ENCODE data around the gene SAMD5. TPM values are rescaled to one million over a fixed set of nuclear protein-coding genes. Genes with fewer than 3 reads are reported as not detected.

The SAMD5 gene
- total and polyA plus RNA-seq, 9 of the 15 experiments (the other 6 are each of a cell fraction or from before 2014, with no cell fraction given): 0.15 to 0.91 (median 0.55) TPM

DNA sequence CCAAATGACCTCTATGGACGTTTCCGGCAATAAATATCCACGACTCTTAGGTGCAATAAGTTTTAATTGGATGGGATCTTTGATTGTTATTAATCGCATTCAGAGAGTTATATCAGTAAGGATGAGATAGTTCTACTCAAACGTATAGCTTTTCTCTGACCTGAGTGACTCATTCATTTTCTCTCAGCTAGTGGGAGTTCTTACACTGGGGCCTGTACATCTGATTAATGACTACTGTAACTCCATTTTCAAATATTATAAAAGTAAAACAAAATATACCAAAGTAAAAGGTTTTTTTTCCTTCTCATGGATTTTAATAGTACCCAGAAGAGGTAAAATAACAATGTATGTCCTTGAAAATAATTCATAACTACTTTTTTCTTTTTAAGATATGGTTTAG, 41.1 kb upstream of the SAMD5 start:
- FAIRE-seq (no peak), ATAC-seq (peak; percentile 62; the same call in 2 of the 3 replicates), DNase-seq (ENCODE audit: extremely low read depth in 1 of 4, low spot score in 3 of 4) (no peak)
- Histone ChIP-seq H3K4me3 (no peak overlapping the region), H3K9ac (ENCODE audit: insufficient read depth in 1 of 2, low read depth in 2 of 2, low read length in 2 of 2) (no peak overlapping the region), H3K4me1 (replicated peaks in 1 of 2; ENCODE audit: control insufficient read depth in 2 of 2, insufficient read depth in 2 of 2, low read length in 2 of 2) (no peaks in the 10 kb centered on the region), H3K79me2 (ENCODE audit: control insufficient read depth, insufficient read depth, low read length) (no peaks in the 10 kb centered on the region), H4K20me1 (replicated peaks; ENCODE audit: control insufficient read depth, insufficient read depth, low read length) (no peaks in the 10 kb centered on the region), H3K27ac (ENCODE audit: extremely low read depth, low read depth, low read length) (no peak overlapping the region), H2AFZ (ENCODE audit: low read depth, low read length) (peak overlapping the region; percentile 21; the same call in 1 of the 2 replicates), H3K36me3 (ENCODE audit: control insufficient read depth, insufficient read depth, low read length) (no peaks in the 10 kb centered on the region), H3K27me3 (ENCODE audit: control insufficient read depth in 2 of 2, insufficient read depth in 2 of 2, low read length in 2 of 2) (no peaks in the 10 kb centered on the region), H3K4me2 (ENCODE audit: insufficient read depth, low read length) (no peak overlapping the region), H3K9me1 (ENCODE audit: control insufficient read depth, insufficient read depth, low read length) (no peaks in the 10 kb centered on the region), H3K9me3 (replicated peaks; ENCODE audit: control insufficient read depth, insufficient read depth, low read depth, low read length) (no peaks in the 10 kb centered on the region)
- no TSS peak for BruUV-seq (replicated peaks)
- in situ Hi-C loops (cut with MboI) (no loop called here), intact Hi-C loops (cut with micrococcal nuclease) (no loop called here)
- ChIA-PET POLR2A (no interaction called here), CTCF (ENCODE audit: low intra/inter-chr PET ratio) (no interaction called here)
- 9% methylated on average over 5 of the region's 5 CpGs for WGBS (ENCODE audit: insufficient coverage, low coverage, missing lambda C conversion rate)
- TF ChIP-seq ZNF197 (CRISPR knock-in tag; IDR thresholded peaks at IDR 0.05; ENCODE audit: low read depth) (peak; percentile 95), FOXK1 (CRISPR knock-in tag; IDR thresholded peaks at IDR 0.05; ENCODE audit: borderline replicate concordance) (no peak), ZSCAN32 (CRISPR knock-in tag; IDR thresholded peaks at IDR 0.05) (peak; percentile 60; the same call in 1 of the 2 replicates), SETDB1 (IDR thresholded peaks at IDR 0.05; ENCODE audit: low read length) (no peak), NFIC (IDR thresholded peaks at IDR 0.05) (no peak), HDGF (IDR thresholded peaks at IDR 0.05) (no peak), FUS (optimal IDR thresholded peaks at IDR 0.05; ENCODE audit: low read depth, low read length) (no peak), PTTG1 (tag; IDR thresholded peaks at IDR 0.05; ENCODE audit: low read depth) (no peak), ZNF174 (CRISPR knock-in tag; IDR thresholded peaks at IDR 0.05) (no peak), PURB (CRISPR knock-in tag; IDR thresholded peaks at IDR 0.05; ENCODE audit: low read depth) (no peak), ZNF79 (CRISPR knock-in tag; IDR thresholded peaks at IDR 0.05; ENCODE audit: low read depth) (peak; percentile 56; the same call in 1 of the 2 replicates), NRF1 (conservative IDR thresholded peaks at IDR 0.05 in 1 of 2, IDR thresholded peaks at IDR 0.05 in 1 of 2) (no peak)
- TF ChIP-seq, protein P1, sequence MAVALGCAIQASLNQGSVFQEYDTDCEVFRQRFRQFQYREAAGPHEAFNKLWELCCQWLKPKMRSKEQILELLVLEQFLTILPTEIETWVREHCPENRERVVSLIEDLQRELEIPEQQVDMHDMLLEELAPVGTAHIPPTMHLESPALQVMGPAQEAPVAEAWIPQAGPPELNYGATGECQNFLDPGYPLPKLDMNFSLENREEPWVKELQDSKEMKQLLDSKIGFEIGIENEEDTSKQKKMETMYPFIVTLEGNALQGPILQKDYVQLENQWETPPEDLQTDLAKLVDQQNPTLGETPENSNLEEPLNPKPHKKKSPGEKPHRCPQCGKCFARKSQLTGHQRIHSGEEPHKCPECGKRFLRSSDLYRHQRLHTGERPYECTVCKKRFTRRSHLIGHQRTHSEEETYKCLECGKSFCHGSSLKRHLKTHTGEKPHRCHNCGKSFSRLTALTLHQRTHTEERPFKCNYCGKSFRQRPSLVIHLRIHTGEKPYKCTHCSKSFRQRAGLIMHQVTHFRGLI (CRISPR knock-in tag; IDR thresholded peaks at IDR 0.05): peak; percentile 86
- TF ChIP-seq, protein P2, sequence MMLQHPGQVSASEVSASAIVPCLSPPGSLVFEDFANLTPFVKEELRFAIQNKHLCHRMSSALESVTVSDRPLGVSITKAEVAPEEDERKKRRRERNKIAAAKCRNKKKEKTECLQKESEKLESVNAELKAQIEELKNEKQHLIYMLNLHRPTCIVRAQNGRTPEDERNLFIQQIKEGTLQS (IDR thresholded peaks at IDR 0.05): 0 out of 2 replicates have a peak, but pooled peaks have one; percentile 22
- TF ChIP-seq, protein P2 (CRISPR knock-in tag; conservative IDR thresholded peaks at IDR 0.05): no peak
- TF ChIP-seq, protein P3, sequence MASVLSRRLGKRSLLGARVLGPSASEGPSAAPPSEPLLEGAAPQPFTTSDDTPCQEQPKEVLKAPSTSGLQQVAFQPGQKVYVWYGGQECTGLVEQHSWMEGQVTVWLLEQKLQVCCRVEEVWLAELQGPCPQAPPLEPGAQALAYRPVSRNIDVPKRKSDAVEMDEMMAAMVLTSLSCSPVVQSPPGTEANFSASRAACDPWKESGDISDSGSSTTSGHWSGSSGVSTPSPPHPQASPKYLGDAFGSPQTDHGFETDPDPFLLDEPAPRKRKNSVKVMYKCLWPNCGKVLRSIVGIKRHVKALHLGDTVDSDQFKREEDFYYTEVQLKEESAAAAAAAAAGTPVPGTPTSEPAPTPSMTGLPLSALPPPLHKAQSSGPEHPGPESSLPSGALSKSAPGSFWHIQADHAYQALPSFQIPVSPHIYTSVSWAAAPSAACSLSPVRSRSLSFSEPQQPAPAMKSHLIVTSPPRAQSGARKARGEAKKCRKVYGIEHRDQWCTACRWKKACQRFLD (CRISPR knock-in tag; IDR thresholded peaks at IDR 0.05): peak; percentile 91
- TF ChIP-seq, protein P4, sequence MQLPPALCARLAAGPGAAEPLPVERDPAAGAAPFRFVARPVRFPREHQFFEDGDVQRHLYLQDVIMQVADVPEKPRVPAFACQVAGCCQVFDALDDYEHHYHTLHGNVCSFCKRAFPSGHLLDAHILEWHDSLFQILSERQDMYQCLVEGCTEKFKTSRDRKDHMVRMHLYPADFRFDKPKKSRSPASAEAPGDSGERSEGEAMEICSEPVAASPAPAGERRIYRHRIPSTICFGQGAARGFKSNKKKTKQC (CRISPR knock-in tag; IDR thresholded peaks at IDR 0.05): no peak
- TF ChIP-seq, protein P5, sequence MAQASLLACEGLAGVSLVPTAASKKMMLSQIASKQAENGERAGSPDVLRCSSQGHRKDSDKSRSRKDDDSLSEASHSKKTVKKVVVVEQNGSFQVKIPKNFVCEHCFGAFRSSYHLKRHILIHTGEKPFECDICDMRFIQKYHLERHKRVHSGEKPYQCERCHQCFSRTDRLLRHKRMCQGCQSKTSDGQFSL (CRISPR knock-in tag; IDR thresholded peaks at IDR 0.05): no peak
- TF ChIP-seq, protein P5 (tag; IDR thresholded peaks at IDR 0.05): peak in 1 of 2 experiments; percentile 83; a peak in 2 of 4 replicates

Measured in K562 (cell line).